ENCODE results near the gene GNAQ.

GNAQ gene

GRCh38 chr9:77672183-77672582, 359.4 kb downstream of the GNAQ start:
- Histone ChIP-seq H3K27ac (no peak overlapping the region), H3K36me3 (ENCODE audit: control insufficient read depth, insufficient read depth, low read length) (no peaks in the 10 kb centered on the region), H3K4me1 (no peaks in the 10 kb centered on the region), H3K79me2 (no peaks in the 10 kb centered on the region), H2AFZ (no peak overlapping the region), H3K9ac (no peak overlapping the region), H3K4me3 (ENCODE audit: low read depth, low read length) (no peak overlapping the region), H3K4me2 (ENCODE audit: low read length) (no peak overlapping the region), H3K27me3 (ENCODE audit: control insufficient read depth, insufficient read depth, low read length) (no peaks in the 10 kb centered on the region), H3K9me3 (ENCODE audit: control insufficient read depth, low read length) (no peaks in the 10 kb centered on the region)
- no peak for TF ChIP-seq CTCF (IDR thresholded peaks at IDR 0.05)

- H2AFZ ChIP-seq = no peak overlapping the region
- no peak overlapping the region for H3K9ac ChIP-seq
- no peak overlapping the region for H3K4me3 ChIP-seq (ENCODE audit: low read depth, low read length)
- no peaks in the 10 kb centered on the region for H3K4me1 ChIP-seq
- H3K27ac ChIP-seq = no peak overlapping the region
- no peaks in the 10 kb centered on the region for H3K27me3 ChIP-seq (ENCODE audit: control insufficient read depth, insufficient read depth, low read length)
- H3K9me3 ChIP-seq (ENCODE audit: control insufficient read depth, low read length) = no peaks in the 10 kb centered on the region
- H3K36me3 ChIP-seq (ENCODE audit: control insufficient read depth, insufficient read depth, low read length) = no peaks in the 10 kb centered on the region
- TF ChIP-seq CTCF (IDR thresholded peaks at IDR 0.05) = no peak
- H3K4me2 ChIP-seq (ENCODE audit: low read length) = no peak overlapping the region
- H3K79me2 ChIP-seq = no peaks in the 10 kb centered on the region
Observed at GRCh38 chr9:77667151-77667550, 364.5 kb downstream of the GNAQ start.
